CD4-positive, alpha-beta T cell (primary cell): Measurements from ENCODE around the gene PRR14. TPM values are rescaled to one million over a fixed set of nuclear protein-coding genes. Genes with fewer than 3 reads are reported as not detected.

Source experiments
- ATAC-seq: fragments of 200-7000 bp; cut with Tn5 transposase; one replicate; pipeline ENCODE4 v1.10.0; 2022; ENCODE audit warnings: mild to moderate bottlenecking; ENCODE audit not compliant: poor library complexity
- CTCF ChIA-PET: fragments of 350-600 bp; sonication (Branson Sonifier 250); formaldehyde crosslinking; loops from one replicate; lab custom pipeline; 2021; ENCODE audit warnings: antibody characterized with exemption, inconsistent platforms; lab: Charles Lee
- POLR2A ChIA-PET: fragments of 350-600 bp; sonication (Branson Sonifier 250); formaldehyde crosslinking; loops from one replicate; lab custom pipeline; 2021; ENCODE audit warnings: antibody characterized with exemption, inconsistent platforms; lab: Charles Lee
- DNase-seq, 14 experiments: peaks; one replicate each; pipeline ENCODE4 v3.0.0-alpha.2; 2013 to 2020; ENCODE audit warnings: mixed read lengths in 2 of 14
- H3K27ac ChIP-seq, 2 donors: one replicate each; pipeline versions ENCODE4 v1.5.1 to v1.7.0; 2013; ENCODE audit warnings: low read length in 2 of 2, low read depth in 1 of 2, mild to moderate bottlenecking in 1 of 2
- H3K27me3 ChIP-seq, 2 experiments: 1 replicate in 1 of 2; 2 replicates in 1 of 2; pipeline versions ENCODE4 v1.6.1 to v1.7.0; 2013; ENCODE audit warnings: low read length in 2 of 2, control low read depth in 1 of 2, mild to moderate bottlenecking in 1 of 2, moderate library complexity in 1 of 2; ENCODE audit not compliant: insufficient read depth in 2 of 2, control insufficient read depth in 1 of 2
- H3K36me3 ChIP-seq: one replicate; pipeline ENCODE4 v1.6.1; 2013; ENCODE audit warnings: low read length, control low read depth; ENCODE audit not compliant: insufficient read depth
- H3K4me1 ChIP-seq: one replicate; pipeline ENCODE4 v1.6.1; 2013; ENCODE audit warnings: low read length, control low read depth; ENCODE audit not compliant: insufficient read depth
- H3K4me3 ChIP-seq: one replicate; pipeline ENCODE4 v1.5.1; 2013; ENCODE audit warnings: mild to moderate bottlenecking, low read length, moderate library complexity
- H3K9me3 ChIP-seq, 2 experiments: 1 replicate in 1 of 2; 2 replicates in 1 of 2; pipeline versions ENCODE4 v1.6.1 to v1.7.0; 2013; ENCODE audit warnings: low read length in 2 of 2, mild to moderate bottlenecking in 2 of 2, control low read depth in 1 of 2, moderate library complexity in 1 of 2; ENCODE audit not compliant: control insufficient read depth in 1 of 2, insufficient read depth in 1 of 2
- H3K27ac Mint-ChIP-seq: one replicate; pipeline ENCODE4 v1.8.0; 2020; ENCODE audit warnings: mixed read lengths
- H3K27me3 Mint-ChIP-seq: one replicate; pipeline ENCODE4 v1.8.0; 2021; ENCODE audit warnings: mixed read lengths
- H3K36me3 Mint-ChIP-seq: one replicate; pipeline ENCODE4 v1.8.0; 2021; ENCODE audit warnings: low read depth, mixed read lengths
- H3K4me1 Mint-ChIP-seq: one replicate; pipeline ENCODE4 v1.8.0; 2021; ENCODE audit warnings: low read depth, mixed read lengths
- H3K4me3 Mint-ChIP-seq: one replicate; pipeline ENCODE4 v1.8.0; 2020; ENCODE audit warnings: mild to moderate bottlenecking, mixed read lengths
- H3K9me3 Mint-ChIP-seq: one replicate; pipeline ENCODE4 v1.8.0; 2020; ENCODE audit warnings: mixed read lengths
- intact Hi-C, 2 experiments: fragments of 100-400 bp; cut with DNase I in 1 of 2; cut with micrococcal nuclease in 1 of 2; formaldehyde crosslinking; loops; one replicate each; pipeline versions ENCODE4 v1.15.1 to v1.9.0; 2023 to 2025; cut with DNase I, micrococcal nuclease
- total RNA-seq, 174 experiments: library from RNA in 2 of 174; stranded (reverse) in 2 of 174; gene quantifications; one replicate each; pipeline ENCODE4 v1.2.3 and lab custom pipeline; 2021 to 2026
- TF ChIP-seq, protein P1 (sequence below): fragments of 200-600 bp; IDR thresholded peaks from one replicate; pipeline ENCODE4 v1.8.0; 2022; ENCODE audit warnings: antibody characterized with exemption, mild to moderate bottlenecking

The PRR14 gene
- total RNA-seq, 2 experiments from 2014 or later = 50.2 to 51.7 TPM

GRCh38 chr16:30665830-30666190 is 15.1 kb downstream of the PRR14 start:
- Mint-ChIP-seq H3K27me3 (no peaks in the 10 kb centered on the region), H3K9me3 (no peaks in the 10 kb centered on the region), H3K36me3 (peaks cover 72% of the 10 kb centered on the region), H3K4me3 (no peak overlapping the region), H3K4me1 (peaks cover 27% of the 10 kb centered on the region), H3K27ac (no peak overlapping the region)
- ATAC-seq (no peak), DNase-seq (no peak)
- Histone ChIP-seq H3K36me3 (peaks cover 96% of the 10 kb centered on the region), H3K27me3 (no peaks in the 10 kb centered on the region), H3K4me1 (peaks cover 46% of the 10 kb centered on the region), H3K4me3 (no peak overlapping the region), H3K9me3 (no peaks in the 10 kb centered on the region), H3K27ac (no peak overlapping the region)
- POLR2A ChIA-PET = interaction anchor here (0.9 kb wide), 1 partner anchor 9 kb away, joined by 3 read pairs; no protein-coding TSS in a partner anchor
- CTCF ChIA-PET = interaction anchor here (1.6 kb wide), 1 partner anchor 28 kb away, joined by 7 read pairs; no protein-coding TSS in a partner anchor
- intact Hi-C loops = no loop called here
- TF ChIP-seq, protein P1, sequence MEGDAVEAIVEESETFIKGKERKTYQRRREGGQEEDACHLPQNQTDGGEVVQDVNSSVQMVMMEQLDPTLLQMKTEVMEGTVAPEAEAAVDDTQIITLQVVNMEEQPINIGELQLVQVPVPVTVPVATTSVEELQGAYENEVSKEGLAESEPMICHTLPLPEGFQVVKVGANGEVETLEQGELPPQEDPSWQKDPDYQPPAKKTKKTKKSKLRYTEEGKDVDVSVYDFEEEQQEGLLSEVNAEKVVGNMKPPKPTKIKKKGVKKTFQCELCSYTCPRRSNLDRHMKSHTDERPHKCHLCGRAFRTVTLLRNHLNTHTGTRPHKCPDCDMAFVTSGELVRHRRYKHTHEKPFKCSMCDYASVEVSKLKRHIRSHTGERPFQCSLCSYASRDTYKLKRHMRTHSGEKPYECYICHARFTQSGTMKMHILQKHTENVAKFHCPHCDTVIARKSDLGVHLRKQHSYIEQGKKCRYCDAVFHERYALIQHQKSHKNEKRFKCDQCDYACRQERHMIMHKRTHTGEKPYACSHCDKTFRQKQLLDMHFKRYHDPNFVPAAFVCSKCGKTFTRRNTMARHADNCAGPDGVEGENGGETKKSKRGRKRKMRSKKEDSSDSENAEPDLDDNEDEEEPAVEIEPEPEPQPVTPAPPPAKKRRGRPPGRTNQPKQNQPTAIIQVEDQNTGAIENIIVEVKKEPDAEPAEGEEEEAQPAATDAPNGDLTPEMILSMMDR = no peak

- ChIA-PET CTCF (interaction anchor here (0.9 kb wide), 1 partner anchor 16 kb away, joined by 3 read pairs; the partner anchor contains the start of gene PRR14), POLR2A (interaction anchor here (2.4 kb wide), 1 partner anchor 8 kb away, joined by 9 read pairs; the partner anchor contains the start of gene FBRS)
- H3K27ac Mint-ChIP-seq = no peak overlapping the region
- H3K4me3 Mint-ChIP-seq = no peak overlapping the region
- ATAC-seq = no peak
- H3K27me3 Mint-ChIP-seq = no peaks in the 10 kb centered on the region
- Histone ChIP-seq H3K36me3 (peaks cover 89% of the 10 kb centered on the region), H3K27me3 (no peaks in the 10 kb centered on the region), H3K9me3 (no peaks in the 10 kb centered on the region), H3K4me3 (no peak overlapping the region), H3K27ac (no peak overlapping the region), H3K4me1 (peaks cover 38% of the 10 kb centered on the region)
- peaks cover 18% of the 10 kb centered on the region for H3K4me1 Mint-ChIP-seq
- peaks cover 66% of the 10 kb centered on the region for H3K36me3 Mint-ChIP-seq
- no peak for DNase-seq
- H3K9me3 Mint-ChIP-seq = no peaks in the 10 kb centered on the region
- TF ChIP-seq, protein P1 = no peak
- intact Hi-C loops = no loop called here
These were observed 15.9 kb downstream of the PRR14 start for GRCh38 chr16:30666681-30667080.

DNA sequence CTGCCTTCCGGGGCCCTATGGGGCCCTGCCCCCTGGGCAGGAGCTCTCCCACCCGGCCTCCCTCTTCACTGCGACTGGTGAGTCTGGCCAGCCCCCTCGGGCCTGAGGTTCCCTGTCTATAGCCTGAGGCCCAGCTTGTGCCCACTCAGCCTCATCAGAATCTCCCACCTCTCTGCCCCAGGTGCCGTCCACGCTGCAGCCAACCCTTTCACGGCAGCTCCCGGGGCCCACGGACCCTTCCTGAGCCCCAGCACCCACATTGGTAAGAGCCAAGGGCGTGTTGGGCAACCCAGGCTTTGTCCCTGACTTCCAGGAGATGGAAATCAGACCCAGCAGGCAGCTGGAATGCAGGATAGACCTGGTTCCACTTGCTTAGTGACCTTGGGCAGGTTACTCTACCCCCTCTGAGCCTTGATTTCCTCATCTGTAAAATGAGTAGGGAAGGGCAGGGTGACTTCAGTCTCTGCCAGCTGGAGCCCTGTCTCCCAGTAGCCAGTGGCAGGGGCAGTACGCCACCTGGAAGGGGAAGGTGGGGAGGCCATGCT is 16.7 kb downstream of the PRR14 start:
- Mint-ChIP-seq H3K27ac (peak overlapping the region; percentile 27), H3K36me3 (peaks cover 59% of the 10 kb centered on the region), H3K9me3 (no peaks in the 10 kb centered on the region), H3K27me3 (no peaks in the 10 kb centered on the region), H3K4me1 (peaks cover 12% of the 10 kb centered on the region), H3K4me3 (no peak overlapping the region)
- Histone ChIP-seq H3K4me1 (peaks cover 30% of the 10 kb centered on the region), H3K36me3 (peaks cover 82% of the 10 kb centered on the region), H3K27me3 (no peaks in the 10 kb centered on the region), H3K9me3 (no peaks in the 10 kb centered on the region), H3K4me3 (no peak overlapping the region), H3K27ac (no peak overlapping the region)
- DNase-seq (no peak), ATAC-seq (no peak)
- CTCF ChIA-PET = interaction anchor here (0.9 kb wide), 1 partner anchor 16 kb away, joined by 3 read pairs; the partner anchor contains the start of gene PRR14
- POLR2A ChIA-PET = interaction anchor here (2.4 kb wide), 1 partner anchor 9 kb away, joined by 9 read pairs; the partner anchor contains the start of gene FBRS
- intact Hi-C loops = no loop called here
- TF ChIP-seq, protein P1 = no peak
